DMS53 treated with DMSO at 0.1 percent for 48 hours (cell line): Measurements from ENCODE around the gene NAP1L4.

Experiments
- DNase-seq: peaks from one replicate; lab custom pipeline; 2025; ENCODE audit not compliant: unreplicated experiment; lab: John Stamatoyannopoulos, UW

The NAP1L4 gene

GRCh38 chr11:3011891-3012885 lies 20.1 kb upstream of the NAP1L4 start:
- no peak for DNase-seq

GRCh38 chr11:3010521-3011275 lies 18.6 kb upstream of the NAP1L4 start:
- DNase-seq: no peak

DNA sequence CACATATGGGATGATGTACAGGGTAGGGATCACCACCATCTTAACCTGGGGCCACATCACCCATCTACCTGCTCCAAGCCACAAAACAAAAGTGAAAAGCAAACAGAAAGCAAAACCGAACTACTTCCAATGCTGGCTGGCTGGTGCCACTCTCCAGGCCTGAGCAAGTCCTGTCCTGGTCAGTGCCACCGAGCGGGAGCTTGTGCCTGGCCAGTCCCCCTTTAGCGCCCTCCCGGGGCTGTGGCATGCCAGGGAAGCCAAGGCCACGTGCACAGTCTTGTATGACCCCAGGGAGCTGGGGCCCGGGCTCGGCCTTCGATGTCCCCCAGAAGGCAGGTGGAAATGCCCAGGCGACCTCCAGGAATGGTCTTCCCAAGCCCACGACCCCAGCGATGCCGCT lies 17.9 kb upstream of the NAP1L4 start:
- no peak for DNase-seq

DNA sequence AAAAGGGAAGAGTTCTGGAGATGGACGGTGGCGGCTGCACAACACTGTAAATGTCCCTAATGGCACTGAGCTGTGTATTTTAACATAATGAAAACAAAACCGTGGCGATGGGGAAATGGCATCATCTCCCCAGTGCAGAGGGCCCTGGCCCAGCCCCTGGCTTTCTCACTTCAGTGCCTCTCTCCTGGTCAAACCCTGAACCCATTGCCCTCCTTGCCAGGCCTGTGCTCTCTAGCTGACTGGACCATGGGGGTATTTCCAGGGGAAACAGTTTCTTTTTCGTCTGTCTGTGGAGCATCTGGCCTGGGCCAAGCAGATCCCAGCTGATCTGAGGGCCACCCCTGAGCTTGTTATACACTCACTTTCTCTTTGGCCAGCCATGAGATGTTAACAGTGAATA lies 17.4 kb upstream of the NAP1L4 start:
- no peak for DNase-seq

DNA sequence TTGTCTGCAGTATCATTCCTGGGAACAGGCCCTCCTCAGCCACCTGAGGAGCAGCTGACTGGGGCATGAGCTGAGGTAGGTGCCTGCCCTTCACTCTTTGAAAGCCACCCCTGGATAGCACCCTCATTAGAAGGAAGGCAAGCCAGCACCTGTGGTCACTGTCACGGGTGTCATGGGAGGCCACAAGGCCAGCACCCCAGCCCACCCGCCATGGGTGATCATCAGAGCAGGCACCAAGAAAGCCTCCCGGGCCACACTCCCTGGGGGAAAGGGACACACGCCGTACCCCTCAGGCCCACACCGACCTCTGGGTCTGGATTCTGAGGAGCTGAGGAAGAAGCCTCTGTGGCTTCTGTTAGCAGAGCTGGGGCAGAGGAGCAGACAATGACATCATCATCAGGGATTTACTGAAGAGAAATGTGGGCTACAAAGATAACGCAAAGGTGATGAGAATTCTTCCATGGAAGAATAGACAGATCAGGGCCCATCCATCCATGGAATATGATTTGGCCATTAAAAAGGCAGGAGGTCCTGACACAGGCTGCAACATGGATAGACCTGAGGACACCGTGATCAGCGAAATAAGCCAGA lies 16.7 kb upstream of the NAP1L4 start:
- no peak for DNase-seq

DNA sequence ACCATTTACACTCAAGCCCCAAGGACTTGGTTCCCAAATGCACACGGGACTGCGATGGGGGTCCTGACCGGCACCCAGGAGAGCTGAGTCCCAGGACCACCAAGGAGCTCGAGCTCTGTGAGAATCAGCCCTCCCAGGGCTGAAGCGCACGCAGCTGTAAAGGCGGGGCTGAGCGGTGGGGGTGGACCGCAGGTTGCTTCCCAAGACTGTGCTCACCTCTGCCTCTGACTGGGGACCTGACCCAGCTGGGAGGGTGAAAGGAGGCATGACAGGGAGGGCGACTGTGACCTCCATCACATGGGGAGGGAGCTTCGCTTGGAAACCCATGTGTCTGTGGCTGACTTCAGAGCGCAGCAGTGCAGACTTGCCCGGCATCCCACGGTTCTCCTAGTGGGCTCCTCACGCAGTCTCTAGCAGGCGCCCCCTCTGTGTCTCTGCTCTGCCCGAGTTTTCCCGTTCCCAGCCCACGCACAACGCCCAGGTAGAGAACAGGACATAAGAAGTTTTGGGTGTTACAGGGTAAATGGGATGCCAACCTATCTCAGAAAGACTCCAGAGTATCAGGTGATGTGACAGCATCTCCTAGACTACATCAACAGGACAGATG lies 15.4 kb upstream of the NAP1L4 start:
- no peak for DNase-seq

- no peak for DNase-seq
Observed at GRCh38 chr11:3006505-3007260, 14.6 kb upstream of the NAP1L4 start.

- no peak for DNase-seq
Observed at GRCh38 chr11:3004481-3004880, 12.4 kb upstream of the NAP1L4 start.

DNA sequence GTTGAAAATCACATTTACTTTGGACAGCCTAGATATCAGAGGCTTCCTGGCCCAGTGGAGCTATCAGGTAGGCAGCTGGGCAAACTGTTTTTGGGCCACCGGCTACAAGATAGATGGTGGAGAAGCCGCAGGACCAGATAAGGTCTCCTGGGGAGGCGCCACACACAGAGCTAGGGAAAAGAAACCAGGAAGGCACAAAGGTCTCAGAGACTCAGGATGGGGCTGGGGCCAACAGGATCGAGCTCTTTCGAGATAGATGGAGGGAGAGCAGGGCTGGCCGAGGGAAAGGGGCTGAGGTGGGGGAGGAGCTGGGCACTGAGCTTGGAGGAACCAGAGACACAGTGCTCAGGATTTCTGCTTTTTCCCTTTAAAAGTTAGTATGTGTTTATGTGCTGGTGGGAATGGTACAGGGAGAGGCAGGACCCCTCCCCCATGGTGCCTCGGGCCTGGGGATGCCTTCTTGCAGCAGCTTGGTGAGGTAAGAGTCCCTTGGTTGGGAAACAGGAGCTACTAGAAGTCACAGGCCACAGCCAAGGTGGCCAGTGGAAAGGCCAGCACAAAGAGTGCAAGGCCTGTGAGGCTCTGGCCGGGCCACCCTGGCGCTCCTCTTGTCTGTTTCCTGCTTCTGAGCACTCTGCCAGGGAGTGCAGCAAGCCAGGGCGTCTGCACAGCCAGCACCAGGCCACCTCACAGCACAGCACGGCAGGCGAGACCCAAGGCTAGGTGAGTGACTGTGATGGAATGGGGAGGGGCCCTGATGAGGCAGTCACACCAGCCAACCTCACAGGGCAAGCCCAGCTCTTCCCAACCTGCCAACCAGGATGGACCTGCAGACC lies 11.5 kb upstream of the NAP1L4 start:
- no peak for DNase-seq

- DNase-seq: no peak
Observed at GRCh38 chr11:3002871-3003270, 10.7 kb upstream of the NAP1L4 start.

DNA sequence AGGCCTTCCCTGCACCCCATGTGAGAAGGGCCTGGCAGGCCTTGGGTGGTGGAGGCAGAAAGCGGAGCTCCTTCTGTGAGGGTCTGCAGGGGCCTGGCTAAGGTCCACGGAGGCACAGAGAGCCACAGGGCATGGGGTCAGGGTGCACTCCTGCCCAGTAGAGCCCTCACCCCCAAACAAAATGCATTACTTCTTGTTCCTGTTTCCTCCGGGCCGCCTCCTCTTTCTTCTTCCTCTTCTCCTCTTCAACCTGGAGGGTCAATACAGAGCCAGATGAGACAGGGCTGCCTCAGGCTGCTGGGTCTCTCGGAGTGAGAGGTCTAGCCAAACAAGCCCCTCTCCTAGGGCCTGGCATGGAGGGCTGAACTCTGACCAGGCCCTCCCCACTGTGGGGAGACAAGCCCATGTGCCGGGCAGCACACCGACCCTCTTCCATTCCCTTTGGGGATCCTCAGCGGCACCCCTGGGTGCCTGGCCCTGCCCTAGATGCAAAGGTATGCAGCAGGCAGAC lies 10.3 kb upstream of the NAP1L4 start:
- no peak for DNase-seq

DNA sequence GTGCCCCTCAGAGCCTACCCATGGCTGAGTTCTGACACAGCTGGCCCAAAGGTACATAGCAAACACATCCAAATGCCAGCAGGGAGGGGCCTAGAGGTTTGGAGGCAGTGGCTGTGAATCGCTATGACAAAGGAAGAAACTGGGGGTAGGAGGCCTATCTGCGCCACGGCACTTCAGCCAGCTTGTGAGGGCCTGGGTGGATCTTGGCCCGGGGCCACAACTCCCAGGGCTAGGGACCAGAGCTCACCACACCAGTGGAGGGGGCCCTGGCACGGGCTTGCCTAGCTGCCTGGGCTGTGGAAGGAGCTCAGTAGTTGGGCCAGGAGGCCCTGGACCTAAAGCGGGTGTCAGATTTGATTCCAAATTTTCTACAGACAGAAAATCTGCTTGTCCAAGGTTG lies 9.4 kb upstream of the NAP1L4 start:
- no peak for DNase-seq

DNA sequence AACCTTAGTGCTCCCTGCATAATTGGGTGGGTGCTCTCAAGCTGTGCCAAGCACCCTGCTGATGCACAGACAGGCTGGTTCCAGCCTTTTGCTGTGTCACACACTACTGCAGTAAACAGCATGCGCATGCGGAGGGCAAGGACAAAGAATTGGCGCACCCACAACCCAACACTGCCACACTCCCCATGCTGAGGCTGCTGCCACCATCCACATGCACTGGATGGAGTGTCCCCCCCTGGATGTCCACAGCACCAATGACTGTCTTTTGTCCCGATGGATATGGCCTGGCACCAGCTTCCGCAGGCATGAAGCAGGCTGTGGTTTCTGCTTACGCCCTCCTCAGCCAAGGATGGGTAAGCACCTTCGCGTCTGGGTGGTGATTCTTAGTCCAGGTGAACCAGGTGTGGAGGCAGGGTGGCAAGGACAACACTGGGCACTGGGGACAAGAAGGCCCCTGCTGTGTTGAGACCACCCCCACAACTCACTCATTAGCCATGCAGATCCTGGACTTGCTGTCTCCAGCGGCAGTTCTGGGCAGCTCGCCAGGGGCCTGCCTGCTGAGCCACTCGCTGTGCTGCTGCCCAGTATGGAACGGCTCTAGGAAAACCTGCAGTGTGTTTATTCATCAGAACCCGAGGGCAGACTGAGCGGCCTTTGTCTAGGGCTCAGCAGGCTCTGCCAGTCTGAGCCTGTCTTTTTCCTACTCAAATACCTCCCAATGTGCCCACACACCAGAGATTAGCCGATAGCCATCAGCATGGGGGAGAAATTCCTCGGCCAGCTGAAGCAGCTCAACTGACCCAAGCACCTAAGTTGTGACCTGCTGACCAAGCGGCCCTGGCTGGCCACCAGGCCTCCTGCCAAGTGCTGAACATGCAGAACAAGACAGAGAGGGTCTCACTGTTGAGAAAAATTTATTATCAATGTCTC lies 8.2 kb upstream of the NAP1L4 start:
- no peak for DNase-seq

GRCh38 chr11:2999464-2999998 lies 7.4 kb upstream of the NAP1L4 start:
- DNase-seq: no peak

- no peak for DNase-seq
Observed at GRCh38 chr11:2998073-2998850, 6.1 kb upstream of the NAP1L4 start.

DNA sequence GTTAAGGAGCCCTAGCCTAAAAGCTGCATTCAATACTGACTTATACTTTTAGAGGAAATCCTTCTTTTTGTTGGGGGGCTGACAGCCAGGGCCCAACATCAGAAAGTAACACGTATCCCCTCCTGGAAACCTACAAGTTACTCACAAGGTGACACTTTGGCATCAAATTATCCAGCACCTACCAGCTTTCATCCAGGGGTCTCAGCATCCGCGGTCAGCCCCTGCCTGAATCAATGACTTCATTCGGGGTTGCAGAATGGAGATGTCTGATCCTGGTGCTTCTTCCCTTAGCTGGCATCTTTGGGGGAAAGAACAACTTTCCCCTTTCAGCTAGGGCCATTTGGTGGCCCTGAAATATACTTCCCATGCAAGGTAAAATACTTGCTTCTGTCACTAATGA lies 5.3 kb upstream of the NAP1L4 start:
- DNase-seq: no peak

- DNase-seq: no peak
Observed at GRCh38 chr11:2996976-2997375, 4.8 kb upstream of the NAP1L4 start.
